H1 (cell line): ENCODE measurements around the gene LIN37. TPM values are rescaled to one million over a fixed set of nuclear protein-coding genes. Genes with fewer than 3 reads are reported as not detected.

Experiments
- CTCF ChIA-PET: fragments of 300-600 bp; sonication (Branson Sonifier 250); formaldehyde crosslinking; loops from one replicate; lab custom pipeline; 2021; ENCODE audit not compliant: partially characterized antibody; lab: Charles Lee
- POLR2A ChIA-PET: fragments of 300-600 bp; sonication (Branson Sonifier 250); formaldehyde crosslinking; loops from one replicate; lab custom pipeline; 2021; ENCODE audit warnings: inconsistent platforms; ENCODE audit not compliant: partially characterized antibody; lab: Charles Lee
- DNase-seq, 2 experiments: peaks; one replicate each; pipeline versions ENCODE4 v3.0.0 to v3.0.0-alpha.2; 2010 to 2022; ENCODE audit warnings: low spot score in 2 of 2, low read depth in 1 of 2, mixed read lengths in 1 of 2
- FAIRE-seq: peaks from 2 replicates; lab custom pipeline; 2011; peaks lifted over from hg19 to GRCh38; lab: Jason Lieb, UNC
- H2AFZ ChIP-seq: 2 replicates; pipeline ENCODE4 v1.8.1; 2012; ENCODE audit warnings: low read length, inconsistent platforms
- H2AK5ac ChIP-seq: 2 replicates; pipeline ENCODE4 v1.6.1; 2013; ENCODE audit warnings: low read depth, low read length
- H2BK120ac ChIP-seq: replicated peaks from 2 replicates; pipeline ENCODE3; 2013; ENCODE audit warnings: low read depth, low read length, inconsistent platforms
- H2BK12ac ChIP-seq: 2 replicates; pipeline ENCODE4 v1.6.1; 2013; ENCODE audit warnings: low read depth, low read length
- H2BK15ac ChIP-seq: 2 replicates; pipeline ENCODE4 v1.6.1; 2013; ENCODE audit warnings: low read length
- H2BK20ac ChIP-seq: 2 replicates; pipeline ENCODE4 v1.6.1; 2013; ENCODE audit warnings: low read length
- H2BK5ac ChIP-seq: 2 replicates; pipeline ENCODE4 v1.6.1; 2013; ENCODE audit warnings: low read depth, low read length
- H3K14ac ChIP-seq: 2 replicates; pipeline ENCODE4 v1.6.1; 2013; ENCODE audit warnings: inconsistent platforms; ENCODE audit not compliant: insufficient read length
- H3K18ac ChIP-seq: 2 replicates; pipeline ENCODE4 v1.6.1; 2013; ENCODE audit warnings: low read length; ENCODE audit errors: extremely low read depth
- H3K23ac ChIP-seq: 2 replicates; pipeline ENCODE4 v1.6.1; 2013; ENCODE audit warnings: inconsistent platforms; ENCODE audit not compliant: insufficient read length
- H3K23me2 ChIP-seq: 2 replicates; pipeline ENCODE4 v1.6.1; 2013; ENCODE audit warnings: low read depth, low read length
- H3K27ac ChIP-seq: 2 replicates; pipeline ENCODE4 v1.6.1; 2011; ENCODE audit warnings: low read depth, low read length, inconsistent platforms
- H3K27me3 ChIP-seq, 4 experiments: replicated peaks in 1 of 4; 1 replicate in 1 of 4; 2 replicates in 3 of 4; pipeline versions ENCODE4 v1.6.1 to v1.8.1; 2011 to 2013; ENCODE audit warnings: low read length in 3 of 4, mild to moderate bottlenecking in 3 of 4, inconsistent platforms in 2 of 4, mixed read lengths in 2 of 4, moderate library complexity in 1 of 4; ENCODE audit not compliant: control insufficient read depth in 3 of 4, insufficient read depth in 3 of 4; ENCODE audit errors: extremely low read depth in 1 of 4
- H3K36me3 ChIP-seq, 4 experiments: 2 replicates each; pipeline versions ENCODE4 v1.6.1 to v1.8.1; 2011 to 2013; ENCODE audit warnings: mild to moderate bottlenecking in 4 of 4, low read length in 3 of 4, moderate library complexity in 2 of 4, control low read depth in 1 of 4, inconsistent platforms in 1 of 4; ENCODE audit not compliant: insufficient read depth in 4 of 4, control insufficient read depth in 2 of 4
- H3K4ac ChIP-seq: replicated peaks from 2 replicates; pipeline ENCODE3; 2013; ENCODE audit warnings: low read length, low read depth, mixed read lengths, inconsistent platforms; ENCODE audit not compliant: insufficient read length
- H3K4me1 ChIP-seq, 4 experiments: replicated peaks in 1 of 4; 1 replicate in 1 of 4; 2 replicates in 3 of 4; pipeline versions ENCODE4 v1.6.1 to v1.8.1; 2011 to 2013; ENCODE audit warnings: low read length in 3 of 4, inconsistent platforms in 2 of 4, mixed read lengths in 1 of 4; ENCODE audit not compliant: insufficient read depth in 4 of 4, control insufficient read depth in 3 of 4
- H3K4me2 ChIP-seq, 2 experiments: 2 replicates each; pipeline versions ENCODE4 v1.6.1 to v1.8.1; 2011 to 2013; ENCODE audit warnings: low read depth in 2 of 2, low read length in 2 of 2, control low read depth in 1 of 2, inconsistent platforms in 1 of 2, mild to moderate bottlenecking in 1 of 2; ENCODE audit not compliant: insufficient read depth in 1 of 2
- H3K4me3 ChIP-seq, 4 experiments: fragments of 200-600, 300-600 bp in 1 of 4; sonication (generic), shearing (Covaris generic), sonication (Bioruptor Twin) in 1 of 4; 2 replicates each; pipeline versions ENCODE4 v1.5.1 to v1.8.1; 2011 to 2016; ENCODE audit warnings: low read length in 4 of 4, low read depth in 3 of 4, control low read depth in 2 of 4, inconsistent platforms in 2 of 4, mild to moderate bottlenecking in 2 of 4, mixed read lengths in 1 of 4, moderate library complexity in 1 of 4; ENCODE audit not compliant: insufficient read depth in 2 of 4; ENCODE audit errors: extremely low read depth in 1 of 4
- H3K56ac ChIP-seq: replicated peaks from 2 replicates; pipeline ENCODE3; 2013; ENCODE audit warnings: low read depth, mild to moderate bottlenecking, mixed read lengths, low read length, inconsistent platforms; ENCODE audit not compliant: insufficient read length
- H3K79me1 ChIP-seq: 2 replicates; pipeline ENCODE4 v1.6.1; 2013; ENCODE audit warnings: low read depth, low read length, control low read depth
- H3K79me2 ChIP-seq, 2 experiments: 2 replicates each; pipeline versions ENCODE4 v1.6.1 to v1.8.1; 2012 to 2013; ENCODE audit warnings: low read length in 2 of 2, mild to moderate bottlenecking in 2 of 2, inconsistent platforms in 1 of 2; ENCODE audit not compliant: insufficient read depth in 2 of 2, control insufficient read depth in 1 of 2
- H3K9ac ChIP-seq, 4 experiments: replicated peaks in 1 of 4; 1 replicate in 1 of 4; 2 replicates in 3 of 4; pipeline versions ENCODE4 v1.6.1 to v1.8.1; 2011 to 2013; ENCODE audit warnings: low read depth in 3 of 4, low read length in 3 of 4, control low read depth in 2 of 4, mild to moderate bottlenecking in 2 of 4, moderate library complexity in 2 of 4, inconsistent platforms in 1 of 4; ENCODE audit errors: extremely low read depth in 1 of 4
- H3K9me3 ChIP-seq, 2 experiments: 2 replicates each; pipeline versions ENCODE4 v1.6.1 to v1.8.1; 2012 to 2013; ENCODE audit warnings: mild to moderate bottlenecking in 2 of 2, moderate library complexity in 2 of 2, control low read depth in 1 of 2, inconsistent platforms in 1 of 2, low read depth in 1 of 2, low read length in 1 of 2, mixed read lengths in 1 of 2; ENCODE audit not compliant: insufficient read depth in 2 of 2
- H4K20me1 ChIP-seq, 2 experiments: replicated peaks in 1 of 2; 2 replicates each; pipeline versions ENCODE3 to v1.8.1; 2011 to 2013; ENCODE audit warnings: inconsistent platforms in 2 of 2, low read length in 2 of 2, mild to moderate bottlenecking in 1 of 2; ENCODE audit not compliant: insufficient read depth in 2 of 2, control insufficient read depth in 1 of 2
- H4K5ac ChIP-seq: 2 replicates; pipeline ENCODE4 v1.6.1; 2013; ENCODE audit warnings: low read length, low read depth, mixed read lengths, inconsistent platforms; ENCODE audit not compliant: insufficient read length
- H4K8ac ChIP-seq: 2 replicates; pipeline ENCODE4 v1.8.0; 2013; ENCODE audit warnings: mild to moderate bottlenecking, moderate library complexity, low read length, inconsistent platforms; ENCODE audit not compliant: insufficient read depth; ENCODE audit errors: extremely low read depth
- H4K91ac ChIP-seq: replicated peaks from 2 replicates; pipeline ENCODE3; 2013; ENCODE audit warnings: low read length, mixed read lengths, inconsistent platforms; ENCODE audit not compliant: insufficient read length
- ASH2L ChIP-seq: fragments of 200-600, 300-600 bp; sonication (generic); IDR thresholded peaks from one replicate; pipeline ENCODE4 v1.7.1; 2017; ENCODE audit warnings: low read length
- E2F6 ChIP-seq: IDR thresholded peaks from 2 replicates; pipeline ENCODE4 v1.6.1; 2012; ENCODE audit warnings: inconsistent platforms
- GABPA ChIP-seq: IDR thresholded peaks from 2 replicates; pipeline ENCODE4 v1.6.1; 2011; ENCODE audit warnings: mild to moderate bottlenecking, low read length, moderate library complexity, borderline replicate concordance; ENCODE audit not compliant: insufficient read depth
- KDM5A ChIP-seq: fragments of 200-600 bp; IDR thresholded peaks from 2 replicates; pipeline ENCODE4 v1.7.1; 2012; ENCODE audit warnings: mild to moderate bottlenecking, low read length, inconsistent platforms, mixed read lengths
- MAX ChIP-seq: IDR thresholded peaks from 2 replicates; pipeline ENCODE4 v1.6.1; 2012; ENCODE audit warnings: inconsistent platforms
- PHF8 ChIP-seq: fragments of 200-600 bp; sonication (generic); conservative IDR thresholded peaks from 2 replicates; pipeline ENCODE4 v1.7.1; 2012; ENCODE audit warnings: low read depth, mild to moderate bottlenecking, inconsistent platforms, low read length, moderate library complexity
- SP1 ChIP-seq: IDR thresholded peaks from 2 replicates; pipeline ENCODE4 v1.6.1; 2011; ENCODE audit warnings: low read depth, low read length
- SP2 ChIP-seq: IDR thresholded peaks from 2 replicates; pipeline ENCODE4 v1.6.1; 2012; ENCODE audit warnings: mild to moderate bottlenecking, low read length, inconsistent platforms
- whole genome bisulfite sequencing, 2 experiments: shearing (Covaris generic) in 1 of 2; methylation state at CpG; one replicate each; pipeline versions ENCODE4 v1.1.6 to v1.1.7; 2013 to 2015; ENCODE audit warnings: low lambda C conversion rate in 2 of 2, mixed read lengths in 2 of 2, inconsistent platforms in 1 of 2, low coverage in 1 of 2, missing lambda C conversion rate in 1 of 2; ENCODE audit not compliant: insufficient replicate concordance in 2 of 2, insufficient coverage in 1 of 2, insufficient read length in 1 of 2; ENCODE audit errors: extremely low coverage in 1 of 2, missing lambda C conversion rate in 1 of 2; 5-methylcytosine and 5-hydroxymethylcytosine counted together
- polyA plus RNA-seq, 7 experiments: library from polyadenylated mRNA; depleted of rRNA in 3 of 7; stranded (reverse) in 5 of 7; unstranded in 2 of 7; fragments of >200 nt in 5 of 7; fragments of 200-250 nt in 2 of 7; gene quantifications; 1 replicate in 5 of 7; 2 replicates in 1 of 7; 4 replicates in 1 of 7; pipeline versions ENCODE4 v1.2.1 to v1.2.3, GENCODE V29; 2011 to 2013; ENCODE audit warnings: missing spikeins in 2 of 7, mixed read lengths in 2 of 7
- total RNA-seq: library from RNA; stranded (reverse); fragmentation: NEBNext Ultra II Directional; extraction: Animal tissue kit (Norgen Biotek cat#: 25700); gene quantifications from 2 replicates; pipeline ENCODE4 v1.2.1, GENCODE V29; 2021

Gene LIN37
- total and polyA plus RNA-seq, 2 of the 8 experiments (the other 6 are each of a cell fraction or from before 2014, with no cell fraction given): 3.8 to 9.8 TPM

GRCh38 chr19:35757749-35758608, 9.6 kb downstream of the LIN37 start, which contains the start of gene PROSER3:
Gene PROSER3 (plus strand): TSS chr19:35758176. CDS start chr19:35758216, 40 bp downstream.
- Histone ChIP-seq H4K20me1 (peaks cover 0 to 6% of the 10 kb centered on the region in 2 experiments), H3K18ac (peak within 1 kb of the TSS; percentile 99), H4K91ac (peak within 1 kb of the TSS; percentile 99), H3K27me3 (peaks cover 0 to 17% (median 11%) of the 10 kb centered on the region in 4 experiments; a peak in 5 of 7 replicates), H3K9ac (peak within 1 kb of the TSS; percentile 61 to 90 (median 77)), H3K4me3 (peak within 1 kb of the TSS; percentile 95 to 100 (median 98)), H2BK5ac (peak within 1 kb of the TSS; percentile 99), H2BK12ac (0 out of 2 replicates have a peak within 1 kb of the TSS, but pooled peaks have one; percentile 92), H3K36me3 (peaks cover 0 to 13% (median 4%) of the 10 kb centered on the region in 4 experiments; a peak in 5 of 8 replicates), H4K5ac (peak within 1 kb of the TSS; percentile 74), H3K14ac (peak within 1 kb of the TSS; percentile 4), H3K23me2 (peaks cover 16% of the 10 kb centered on the region; the same call in 1 of the 2 replicates), H2AK5ac (no peak within 1 kb of the TSS; the same call in 1 of the 2 replicates), H3K79me2 (peaks cover 0 to 6% of the 10 kb centered on the region in 2 experiments; a peak in 2 of 4 replicates), H4K8ac (peak within 1 kb of the TSS; percentile 93), H3K23ac (no peak within 1 kb of the TSS), H3K56ac (peak within 1 kb of the TSS; percentile 90), H3K4me1 (peaks cover 0 to 18% (median 11%) of the 10 kb centered on the region in 4 experiments; a peak in 5 of 7 replicates), H2BK15ac (0 out of 2 replicates have a peak within 1 kb of the TSS, but pooled peaks have one; percentile 81), H3K4me2 (peak within 1 kb of the TSS; percentile 95 to 98), H3K27ac (peak within 1 kb of the TSS; percentile 77; the same call in 1 of the 2 replicates), H2BK120ac (peak within 1 kb of the TSS; percentile 36), H2AFZ (peak within 1 kb of the TSS; percentile 83; the same call in 1 of the 2 replicates), H3K9me3 (no peaks in the 10 kb centered on the region), H3K79me1 (peaks cover 4% of the 10 kb centered on the region), H2BK20ac (no peak within 1 kb of the TSS), H3K4ac (peak within 1 kb of the TSS; percentile 76)
- 1% methylated on average over 50 of the region's 53 CpGs; no CpG with 5 or more reads in 1 of the 2 experiments for WGBS, 2 experiments
- CTCF ChIA-PET: interaction anchor here (0.6 to 2.0 kb wide), 4 partner anchors 9 to 19 kb away, joined by 3 to 9 read pairs (median 3); partner anchors contain the start of gene LIN37
- POLR2A ChIA-PET: interaction anchor here (0.8 to 2.6 kb wide), 8 partner anchors 7 to 27 kb away, joined by 3 to 23 read pairs (median 8); partner anchors contain the start of genes LIN37, PSENEN and U2AF1L4
- FAIRE-seq: peak; percentile 92
- peak; percentile 97 to 98 for DNase-seq
- TF ChIP-seq ASH2L (peak; percentile 42), SP2 (peak; percentile 94), GABPA (no peak), E2F6 (no peak), PHF8 (peak; percentile 84), SP1 (peak; percentile 100), KDM5A (0 out of 2 replicates have a peak, but pooled peaks have one; percentile 55), MAX (no peak)
